ENCODE measurements around the gene PLA2G5.

DNA sequence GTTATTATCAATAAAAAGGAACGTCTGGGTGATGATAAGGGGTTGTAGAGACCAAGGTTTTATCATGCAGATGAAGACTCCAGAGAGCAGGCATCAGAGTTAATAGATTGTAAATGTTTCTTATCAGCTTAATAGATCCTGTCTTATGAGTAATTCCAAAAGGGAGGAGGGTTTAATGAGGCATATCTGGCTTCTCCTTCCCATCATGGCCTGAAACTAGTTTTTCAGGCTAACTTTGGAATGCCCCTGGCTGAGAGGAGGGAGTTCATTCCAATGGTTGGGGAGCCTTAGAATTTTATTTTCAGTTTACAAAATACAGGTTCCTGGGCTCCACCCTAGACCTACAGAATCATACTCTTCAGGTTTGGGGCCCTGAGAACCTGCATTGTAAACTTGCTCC, 35.9 kb downstream of the PLA2G5 start:
- TF ChIP-seq EZH2 (IDR thresholded peaks at IDR 0.05; ENCODE audit: low read length) = no peak
- TF ChIP-seq, protein P1, sequence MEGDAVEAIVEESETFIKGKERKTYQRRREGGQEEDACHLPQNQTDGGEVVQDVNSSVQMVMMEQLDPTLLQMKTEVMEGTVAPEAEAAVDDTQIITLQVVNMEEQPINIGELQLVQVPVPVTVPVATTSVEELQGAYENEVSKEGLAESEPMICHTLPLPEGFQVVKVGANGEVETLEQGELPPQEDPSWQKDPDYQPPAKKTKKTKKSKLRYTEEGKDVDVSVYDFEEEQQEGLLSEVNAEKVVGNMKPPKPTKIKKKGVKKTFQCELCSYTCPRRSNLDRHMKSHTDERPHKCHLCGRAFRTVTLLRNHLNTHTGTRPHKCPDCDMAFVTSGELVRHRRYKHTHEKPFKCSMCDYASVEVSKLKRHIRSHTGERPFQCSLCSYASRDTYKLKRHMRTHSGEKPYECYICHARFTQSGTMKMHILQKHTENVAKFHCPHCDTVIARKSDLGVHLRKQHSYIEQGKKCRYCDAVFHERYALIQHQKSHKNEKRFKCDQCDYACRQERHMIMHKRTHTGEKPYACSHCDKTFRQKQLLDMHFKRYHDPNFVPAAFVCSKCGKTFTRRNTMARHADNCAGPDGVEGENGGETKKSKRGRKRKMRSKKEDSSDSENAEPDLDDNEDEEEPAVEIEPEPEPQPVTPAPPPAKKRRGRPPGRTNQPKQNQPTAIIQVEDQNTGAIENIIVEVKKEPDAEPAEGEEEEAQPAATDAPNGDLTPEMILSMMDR (optimal IDR thresholded peaks at IDR 0.05 in 1 of 3, IDR thresholded peaks at IDR 0.05 in 1 of 3, conservative IDR thresholded peaks at IDR 0.05 in 1 of 3; ENCODE audit: extremely low read depth in 1 of 3, insufficient read depth in 2 of 3, low read length in 3 of 3) = no peak

Measured in keratinocyte (primary cell).